ENCODE data around the gene BAIAP3.

BAIAP3 gene

DNA sequence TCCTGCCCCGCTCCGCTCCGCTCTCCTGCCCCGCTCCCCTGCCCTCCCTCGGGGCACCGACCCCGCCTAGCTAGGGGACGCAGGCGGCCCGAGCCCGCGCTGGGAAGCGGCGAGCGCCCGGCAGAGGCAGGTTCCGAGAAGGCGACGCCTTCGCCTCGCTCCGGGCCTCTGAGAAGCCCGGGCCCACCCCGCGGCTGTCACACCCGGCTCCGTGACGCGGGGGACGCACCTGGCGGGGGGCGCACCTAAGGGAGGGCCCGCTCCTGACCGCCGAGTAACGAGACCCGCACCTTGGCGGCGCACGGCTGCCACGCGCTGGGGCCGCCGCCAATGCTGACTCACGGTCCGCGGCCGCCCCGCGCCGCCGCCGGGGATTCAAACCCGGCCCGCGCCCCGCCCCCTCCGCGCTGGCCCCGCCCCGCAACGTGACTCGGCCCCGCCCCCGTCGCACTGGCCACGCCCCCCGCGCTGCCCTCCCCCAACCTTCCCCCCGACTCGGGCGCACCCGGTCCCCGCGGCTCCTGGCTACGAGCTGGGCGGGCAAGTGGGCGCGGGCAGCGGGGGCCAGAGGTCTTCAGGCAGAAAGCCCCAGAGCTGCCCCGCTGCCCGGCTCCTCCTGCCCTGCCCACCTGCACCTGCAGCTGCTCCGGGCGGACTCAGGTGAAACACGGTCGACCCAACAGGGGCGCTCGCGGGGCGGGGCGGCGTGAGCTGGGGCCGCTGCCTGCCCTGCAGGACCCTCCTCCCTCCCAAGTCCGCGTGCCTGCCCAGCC is 46.0 kb downstream of the BAIAP3 start:
- H3K27ac ChIP-seq (ENCODE audit: low read depth, low read length) = no peak overlapping the region
- no peaks in the 10 kb centered on the region for H3K36me3 ChIP-seq (ENCODE audit: control insufficient read depth, low read length)
- no peaks in the 10 kb centered on the region for H3K9me2 ChIP-seq (replicated peaks; ENCODE audit: control insufficient read depth, low read length)
- TF ChIP-seq, protein P1, sequence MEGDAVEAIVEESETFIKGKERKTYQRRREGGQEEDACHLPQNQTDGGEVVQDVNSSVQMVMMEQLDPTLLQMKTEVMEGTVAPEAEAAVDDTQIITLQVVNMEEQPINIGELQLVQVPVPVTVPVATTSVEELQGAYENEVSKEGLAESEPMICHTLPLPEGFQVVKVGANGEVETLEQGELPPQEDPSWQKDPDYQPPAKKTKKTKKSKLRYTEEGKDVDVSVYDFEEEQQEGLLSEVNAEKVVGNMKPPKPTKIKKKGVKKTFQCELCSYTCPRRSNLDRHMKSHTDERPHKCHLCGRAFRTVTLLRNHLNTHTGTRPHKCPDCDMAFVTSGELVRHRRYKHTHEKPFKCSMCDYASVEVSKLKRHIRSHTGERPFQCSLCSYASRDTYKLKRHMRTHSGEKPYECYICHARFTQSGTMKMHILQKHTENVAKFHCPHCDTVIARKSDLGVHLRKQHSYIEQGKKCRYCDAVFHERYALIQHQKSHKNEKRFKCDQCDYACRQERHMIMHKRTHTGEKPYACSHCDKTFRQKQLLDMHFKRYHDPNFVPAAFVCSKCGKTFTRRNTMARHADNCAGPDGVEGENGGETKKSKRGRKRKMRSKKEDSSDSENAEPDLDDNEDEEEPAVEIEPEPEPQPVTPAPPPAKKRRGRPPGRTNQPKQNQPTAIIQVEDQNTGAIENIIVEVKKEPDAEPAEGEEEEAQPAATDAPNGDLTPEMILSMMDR (IDR thresholded peaks at IDR 0.05; ENCODE audit: low read depth, low read length, poor library complexity, severe bottlenecking) = peak; percentile 33
- no peak for TF ChIP-seq EZH2phosphoT487 (IDR thresholded peaks at IDR 0.05; ENCODE audit: borderline replicate concordance, low read length)
- H3F3A ChIP-seq (ENCODE audit: control insufficient read depth, insufficient read depth) = no peaks in the 10 kb centered on the region
- no peaks in the 10 kb centered on the region for H3K9me3 ChIP-seq (ENCODE audit: control insufficient read depth, insufficient read depth, low read length)
- H3K4me2 ChIP-seq (ENCODE audit: low read length) = peak overlapping the region; percentile 80
- peak overlapping the region; percentile 77 for H3K4me3 ChIP-seq (ENCODE audit: low read length)
- H3K27me3 ChIP-seq (ENCODE audit: control insufficient read depth, low read length) = no peaks in the 10 kb centered on the region
- H4K20me1 ChIP-seq (ENCODE audit: control insufficient read depth, insufficient read depth, low read depth, low read length) = no peaks in the 10 kb centered on the region
- H3K79me2 ChIP-seq (ENCODE audit: control insufficient read depth, low read length) = no peaks in the 10 kb centered on the region
- peaks cover 14% of the 10 kb centered on the region for H3K4me1 ChIP-seq (ENCODE audit: control insufficient read depth, low read length)

DNA sequence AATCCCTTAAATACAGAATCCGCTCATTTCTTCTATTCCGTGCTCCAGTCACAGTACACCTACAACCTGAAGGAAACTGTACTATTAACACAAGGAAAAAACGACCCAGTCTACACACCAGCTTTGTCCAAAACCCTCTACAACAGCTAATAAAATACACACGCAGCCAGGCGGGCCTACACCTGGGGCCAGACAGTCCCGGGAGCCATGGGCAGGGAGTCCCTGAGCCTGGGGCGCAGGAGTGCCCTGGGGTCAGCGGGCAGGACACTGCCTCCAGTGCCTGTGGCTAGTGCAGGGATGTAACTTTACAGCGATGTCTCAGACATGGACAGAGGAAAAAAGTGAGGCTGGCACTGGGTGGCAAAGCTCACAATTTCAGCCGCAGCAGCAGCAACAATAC is 46.8 kb downstream of the BAIAP3 start:
- H3K79me2 ChIP-seq (ENCODE audit: control insufficient read depth, low read length) = no peaks in the 10 kb centered on the region
- no peaks in the 10 kb centered on the region for H3F3A ChIP-seq (ENCODE audit: control insufficient read depth, insufficient read depth)
- H3K27me3 ChIP-seq (ENCODE audit: control insufficient read depth, low read length) = no peaks in the 10 kb centered on the region
- no peaks in the 10 kb centered on the region for H3K9me2 ChIP-seq (replicated peaks; ENCODE audit: control insufficient read depth, low read length)
- peaks cover 14% of the 10 kb centered on the region for H3K4me1 ChIP-seq (ENCODE audit: control insufficient read depth, low read length)
- H4K20me1 ChIP-seq (ENCODE audit: control insufficient read depth, insufficient read depth, low read depth, low read length) = no peaks in the 10 kb centered on the region
- peak overlapping the region; percentile 80 for H3K4me2 ChIP-seq (ENCODE audit: low read length)
- peak overlapping the region; percentile 77 for H3K4me3 ChIP-seq (ENCODE audit: low read length)
- no peaks in the 10 kb centered on the region for H3K9me3 ChIP-seq (ENCODE audit: control insufficient read depth, insufficient read depth, low read length)
- no peaks in the 10 kb centered on the region for H3K36me3 ChIP-seq (ENCODE audit: control insufficient read depth, low read length)
- H3K27ac ChIP-seq (ENCODE audit: low read depth, low read length) = no peak overlapping the region
- TF ChIP-seq, protein P1 (IDR thresholded peaks at IDR 0.05; ENCODE audit: low read depth, low read length, poor library complexity, severe bottlenecking) = no peak
- TF ChIP-seq EZH2phosphoT487 (IDR thresholded peaks at IDR 0.05; ENCODE audit: borderline replicate concordance, low read length) = no peak

DNA sequence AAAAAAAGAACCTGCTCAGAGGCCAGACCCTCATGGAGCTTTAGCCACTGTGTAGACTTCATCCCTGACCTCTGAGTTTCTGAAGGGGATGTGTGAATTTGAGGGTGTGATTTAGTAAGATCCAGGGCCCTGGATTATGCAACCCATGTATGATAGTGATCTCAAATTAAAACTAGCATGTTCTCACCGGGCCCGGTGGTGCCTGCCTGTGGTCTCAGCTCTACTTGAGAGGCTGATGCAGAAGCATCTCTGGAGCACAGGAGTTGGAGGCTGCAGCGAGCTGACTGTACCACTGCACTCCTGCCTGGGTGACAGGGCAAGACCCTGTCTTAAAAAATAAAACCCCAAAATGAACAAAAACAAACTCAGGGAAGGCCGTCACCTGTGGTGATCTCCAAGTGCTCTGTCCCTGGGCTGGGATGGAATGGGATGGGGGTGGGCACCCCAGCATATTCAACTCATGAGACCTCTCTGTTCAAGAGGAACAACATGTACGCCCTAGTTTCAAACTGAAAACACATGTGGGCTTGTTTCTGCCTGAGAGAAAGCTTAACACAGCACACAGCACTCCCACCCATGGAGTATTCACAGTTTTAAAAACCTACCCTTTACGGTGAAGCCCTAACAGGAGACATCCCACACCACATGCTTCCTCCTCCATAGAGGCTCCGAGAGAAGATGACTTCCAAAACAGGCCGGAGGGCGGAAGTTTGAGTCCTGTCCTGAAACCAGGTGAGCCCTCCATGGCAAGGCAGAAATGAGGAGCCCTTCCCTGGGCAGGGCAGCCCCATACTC is 48.4 kb downstream of the BAIAP3 start:
- no peaks in the 10 kb centered on the region for H3K9me3 ChIP-seq (ENCODE audit: control insufficient read depth, insufficient read depth, low read length)

More for the DNA sequence above, 48.4 kb downstream of the BAIAP3 start:
- H3K27me3 ChIP-seq (ENCODE audit: control insufficient read depth, low read length) = no peaks in the 10 kb centered on the region
- no peaks in the 10 kb centered on the region for H4K20me1 ChIP-seq (ENCODE audit: control insufficient read depth, insufficient read depth, low read depth, low read length)
- no peak for TF ChIP-seq EZH2phosphoT487 (IDR thresholded peaks at IDR 0.05; ENCODE audit: borderline replicate concordance, low read length)
- TF ChIP-seq, protein P1 (IDR thresholded peaks at IDR 0.05; ENCODE audit: low read depth, low read length, poor library complexity, severe bottlenecking) = no peak
- H3K4me2 ChIP-seq (ENCODE audit: low read length) = no peak overlapping the region
- no peak overlapping the region for H3K27ac ChIP-seq (ENCODE audit: low read depth, low read length)
- H3F3A ChIP-seq (ENCODE audit: control insufficient read depth, insufficient read depth) = no peaks in the 10 kb centered on the region
- H3K4me3 ChIP-seq (ENCODE audit: low read length) = no peak overlapping the region
- peaks cover 14% of the 10 kb centered on the region for H3K4me1 ChIP-seq (ENCODE audit: control insufficient read depth, low read length)
- H3K9me2 ChIP-seq (replicated peaks; ENCODE audit: control insufficient read depth, low read length) = no peaks in the 10 kb centered on the region
- no peaks in the 10 kb centered on the region for H3K36me3 ChIP-seq (ENCODE audit: control insufficient read depth, low read length)
- H3K79me2 ChIP-seq (ENCODE audit: control insufficient read depth, low read length) = no peaks in the 10 kb centered on the region

Data from DOHH2 (cell line).